HG02981 (cell line): ENCODE measurements around the gene RBM23.
"Not testable (repeated sequence)": the region's sequence is repeated elsewhere in the genome, so short reads cannot be mapped to it uniquely, and the experiment has no call there.

Source experiments
- ATAC-seq: cut with Tn5 transposase; IDR thresholded peaks from one replicate; pipeline ENCODE4 v1.9.1; 2021; ENCODE audit warnings: mild to moderate bottlenecking, moderate library complexity; ENCODE audit not compliant: unreplicated experiment

Gene RBM23

DNA sequence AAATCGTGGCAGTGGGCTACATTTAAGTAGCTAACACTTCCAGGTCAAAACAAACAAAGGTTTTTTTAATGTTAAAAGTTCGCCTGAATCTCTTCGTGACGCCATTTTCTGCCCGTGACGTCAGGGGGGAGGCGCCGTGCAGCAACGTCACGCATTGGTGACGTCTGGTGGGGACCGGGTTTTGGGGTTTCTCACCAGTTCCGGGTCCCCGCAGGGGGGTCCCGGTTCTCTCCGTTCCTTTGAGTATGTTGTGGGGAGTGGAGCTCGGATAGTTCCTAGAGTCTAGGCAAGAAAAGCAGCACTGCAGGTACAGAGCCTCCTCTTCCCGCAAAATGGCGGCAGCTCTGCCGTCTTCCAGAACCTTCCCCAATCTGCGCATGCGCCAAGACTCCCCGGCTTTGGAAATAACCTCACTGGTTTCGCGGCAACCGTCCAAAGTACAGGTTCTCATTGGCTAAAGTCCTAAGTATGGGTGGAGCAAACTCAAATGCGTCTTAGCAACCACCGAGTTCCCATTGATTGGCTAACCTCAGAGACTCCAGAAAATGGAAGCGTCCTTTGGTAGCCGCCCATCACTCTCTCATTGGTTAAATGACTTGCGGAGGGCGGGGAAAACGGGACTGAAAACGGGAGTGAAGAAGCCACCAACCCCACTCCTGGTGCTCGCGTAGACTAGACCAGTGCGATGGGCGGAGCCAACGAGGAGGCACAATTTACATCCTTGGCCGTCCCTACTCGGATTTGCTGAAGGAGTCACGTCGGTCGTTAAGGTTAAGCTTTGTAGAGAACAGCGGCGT lies at the start of gene RBM23:
RBM23 (minus strand) TSS at position 346 of the 797 bp plus-strand sequence.
- peak; percentile 94 for ATAC-seq

DNA sequence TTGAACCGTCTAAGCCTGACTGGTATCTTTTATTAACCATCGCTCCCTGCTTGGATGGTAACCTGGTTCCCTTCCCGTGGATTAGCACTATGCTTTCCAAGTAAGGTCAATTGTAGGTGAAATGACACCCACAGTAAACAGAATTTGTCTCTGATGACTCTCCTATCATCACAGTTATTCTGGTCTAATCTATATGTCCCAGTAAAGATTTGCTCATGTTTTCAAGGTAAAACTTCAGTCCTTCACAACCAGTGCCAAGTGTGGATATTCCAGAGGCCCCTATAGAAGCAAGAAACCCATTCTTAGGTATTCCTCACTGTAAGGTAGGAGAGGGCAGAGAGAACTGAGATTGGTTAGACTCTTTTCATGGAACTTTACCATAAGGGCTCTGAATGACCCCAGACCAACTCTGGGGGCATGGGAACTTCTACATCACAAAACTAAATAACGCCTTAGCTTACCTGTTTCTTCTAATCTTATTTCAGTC lies 47.9 kb upstream of the RBM23 start:
- no peak for ATAC-seq

DNA sequence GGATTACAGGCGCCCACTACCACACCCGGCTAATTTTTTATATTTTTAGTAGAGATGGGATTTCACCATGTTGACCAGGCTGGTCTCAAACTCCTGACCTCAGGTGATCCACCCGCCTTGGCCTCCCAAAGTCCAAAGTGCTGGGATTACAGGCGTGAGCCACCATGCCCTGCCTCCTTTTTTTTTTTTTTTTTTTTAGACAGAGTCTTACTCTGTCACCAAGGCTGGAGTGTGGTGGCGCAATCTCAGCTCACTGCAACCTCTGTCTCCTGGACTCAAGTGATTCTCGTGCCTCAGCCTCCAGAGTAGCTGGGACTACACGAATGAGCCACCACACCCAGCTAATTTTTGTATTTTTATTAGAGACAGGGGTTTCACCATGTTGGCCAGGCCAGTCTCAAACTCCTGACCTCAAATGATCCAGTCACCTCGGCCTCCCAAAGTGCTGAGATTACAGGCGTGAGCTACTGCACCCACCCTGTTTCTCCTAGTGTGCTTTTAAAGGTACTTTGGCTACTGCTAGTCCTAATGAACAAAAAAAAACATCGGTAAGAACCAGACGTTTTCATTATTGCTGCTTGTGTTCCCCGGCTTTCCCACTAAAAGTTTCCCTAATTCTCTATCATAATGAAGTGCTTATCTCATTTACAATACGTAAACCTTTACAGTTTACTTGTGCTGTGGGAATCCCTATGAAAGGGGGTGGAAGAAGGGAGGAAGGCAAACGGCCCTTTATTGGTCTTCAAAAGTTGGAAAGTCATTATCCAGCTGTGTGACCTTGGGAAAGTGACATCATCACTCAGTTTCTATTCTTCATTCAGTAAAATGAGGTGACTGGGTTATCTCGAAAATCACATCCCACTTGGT lies 47.2 kb upstream of the RBM23 start:
- not testable (repeated sequence) for ATAC-seq

DNA sequence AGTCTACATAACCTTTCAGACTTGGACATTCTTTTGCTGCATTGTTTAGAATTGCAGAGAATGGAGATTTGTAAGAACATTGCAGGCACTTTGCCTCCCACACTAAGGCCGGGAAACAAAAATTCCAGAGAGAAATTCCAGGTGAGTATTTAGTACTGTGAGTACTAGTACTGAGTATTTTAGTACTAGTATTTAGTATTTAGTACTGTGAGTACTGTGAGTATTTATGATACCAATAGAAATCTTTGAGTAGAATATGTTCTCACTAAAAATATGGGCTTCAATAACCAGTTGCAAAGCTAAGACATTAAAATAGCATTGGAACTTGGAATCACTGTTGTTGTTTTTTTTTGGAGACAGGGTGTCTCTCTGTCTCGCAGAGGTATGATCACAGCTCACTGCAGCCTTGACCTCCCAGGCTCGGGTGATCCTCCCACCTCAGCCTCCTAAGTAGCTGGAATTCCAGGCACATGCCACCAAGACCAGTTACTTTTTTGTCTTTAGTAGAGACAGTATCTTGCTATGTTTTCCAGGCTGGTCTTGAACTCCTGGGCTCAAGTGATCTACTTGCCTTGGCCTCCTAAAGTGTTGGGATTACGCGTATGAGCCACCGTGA lies 43.2 kb upstream of the RBM23 start:
- no peak for ATAC-seq

DNA sequence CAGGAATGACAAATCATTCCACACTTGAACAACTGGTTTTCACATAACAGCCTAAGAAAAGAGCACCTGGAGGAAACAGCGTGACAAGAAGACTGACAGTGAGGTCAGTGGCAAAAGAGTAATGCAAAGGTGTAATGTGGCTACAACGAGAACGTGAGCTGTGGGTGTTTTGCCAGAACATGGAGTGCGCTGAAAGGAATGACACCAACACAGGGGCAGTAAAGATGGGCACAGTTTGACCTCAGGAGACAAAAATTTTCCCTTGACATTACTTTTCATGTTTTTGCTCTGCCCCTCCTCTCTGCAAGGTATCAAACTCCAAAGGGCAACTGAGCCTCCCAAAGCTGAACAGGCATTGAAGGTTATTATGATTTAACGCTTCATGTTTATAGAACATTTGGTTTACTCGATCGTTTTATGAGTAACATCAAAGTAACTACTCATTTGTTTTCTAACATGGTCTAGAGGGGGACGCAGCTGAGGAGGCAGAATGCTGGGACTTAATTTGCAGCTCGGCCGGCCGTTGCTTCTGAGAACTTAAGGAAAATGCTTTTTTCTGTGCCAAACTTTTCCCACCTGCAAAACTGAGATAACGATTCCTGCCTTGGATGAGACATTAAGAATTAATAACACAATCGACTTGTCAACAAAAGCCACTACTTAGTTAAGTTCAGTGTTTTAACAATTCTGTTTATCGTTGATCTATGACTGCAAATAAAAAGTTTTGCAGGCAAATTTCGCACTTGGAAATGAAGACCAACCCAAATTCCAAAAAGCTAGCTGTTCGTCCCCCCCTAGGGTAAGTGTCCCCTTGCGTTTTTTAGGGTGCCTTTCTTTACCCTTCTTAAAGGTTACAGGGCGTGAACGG lies 37.0 kb upstream of the RBM23 start:
- no peak for ATAC-seq

DNA sequence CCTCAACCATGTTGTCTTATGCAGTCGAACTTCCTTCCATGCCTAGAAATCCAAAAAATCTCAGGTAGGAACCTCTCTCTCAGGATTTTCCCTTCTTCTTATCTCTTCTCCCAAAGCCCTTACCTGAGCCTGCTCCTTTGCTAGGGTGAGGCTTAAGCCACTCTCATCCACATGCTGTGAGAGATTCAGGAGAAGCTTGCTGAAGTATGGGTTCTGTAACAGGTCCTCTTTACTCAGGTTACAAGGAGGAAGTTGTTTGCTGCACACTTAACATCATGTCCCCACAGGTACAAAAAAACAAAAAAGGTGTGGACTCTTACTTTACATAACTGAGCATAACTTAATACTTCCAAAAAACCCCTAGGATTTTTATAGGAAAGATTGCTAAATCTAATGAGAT lies 33.5 kb upstream of the RBM23 start:
- no peak for ATAC-seq

DNA sequence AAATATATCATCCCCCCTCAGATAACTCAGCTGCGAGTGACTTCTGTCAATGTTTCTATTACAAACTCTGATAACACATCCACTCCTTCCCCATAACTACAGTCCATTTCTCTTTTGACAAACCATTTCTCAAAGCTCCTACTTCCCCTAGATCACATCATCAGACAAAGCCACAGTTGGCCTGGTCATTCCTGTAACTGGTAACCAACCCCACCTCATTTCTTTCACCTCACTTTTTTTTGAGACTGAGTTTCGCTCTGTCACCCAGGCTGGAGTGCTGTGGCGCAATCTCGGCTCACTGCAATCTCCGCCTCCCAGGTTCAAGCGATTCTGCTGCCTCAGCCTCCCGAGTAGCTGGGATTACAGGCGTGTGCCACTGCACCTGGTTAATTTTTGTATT lies 32.8 kb upstream of the RBM23 start:
- not testable (repeated sequence) for ATAC-seq

DNA sequence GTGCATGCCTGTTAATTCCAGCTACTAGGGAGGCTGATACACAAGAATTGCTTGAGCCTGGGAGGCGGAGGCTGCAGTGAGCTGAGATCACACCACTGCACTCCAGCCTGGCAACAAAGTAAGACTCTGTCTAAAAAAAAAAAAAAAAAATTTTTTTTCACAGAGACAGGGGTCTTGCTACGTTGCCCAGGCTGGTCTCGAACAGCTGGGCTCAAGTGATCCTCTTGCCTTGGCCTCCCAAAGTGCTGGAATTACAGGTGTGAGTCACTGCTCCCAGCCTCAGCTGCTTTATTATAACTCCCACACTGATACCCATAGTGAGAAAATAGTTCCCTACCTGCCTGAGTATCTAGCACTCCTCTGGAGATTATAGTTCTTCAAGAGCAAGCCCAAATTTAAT lies 26.7 kb upstream of the RBM23 start:
- ATAC-seq: no peak

DNA sequence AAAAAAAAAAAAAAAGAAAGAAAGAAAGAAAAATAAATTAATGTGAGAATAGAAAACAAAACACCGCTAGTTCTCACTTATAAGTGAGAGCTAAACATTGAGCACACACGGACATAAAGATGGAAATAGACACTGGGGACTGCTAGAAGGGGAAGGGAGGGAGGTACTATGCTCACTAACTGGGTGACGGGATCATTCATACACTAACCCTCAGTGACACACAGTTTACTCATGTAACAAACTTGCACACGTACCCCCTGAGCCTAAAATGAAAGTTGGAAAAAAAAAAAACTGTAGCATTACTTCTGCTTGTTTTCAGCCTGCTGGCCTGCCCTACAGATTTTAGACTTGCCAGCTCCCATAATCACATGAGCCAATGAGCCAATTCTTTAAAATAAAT lies 20.7 kb upstream of the RBM23 start:
- ATAC-seq: no peak

DNA sequence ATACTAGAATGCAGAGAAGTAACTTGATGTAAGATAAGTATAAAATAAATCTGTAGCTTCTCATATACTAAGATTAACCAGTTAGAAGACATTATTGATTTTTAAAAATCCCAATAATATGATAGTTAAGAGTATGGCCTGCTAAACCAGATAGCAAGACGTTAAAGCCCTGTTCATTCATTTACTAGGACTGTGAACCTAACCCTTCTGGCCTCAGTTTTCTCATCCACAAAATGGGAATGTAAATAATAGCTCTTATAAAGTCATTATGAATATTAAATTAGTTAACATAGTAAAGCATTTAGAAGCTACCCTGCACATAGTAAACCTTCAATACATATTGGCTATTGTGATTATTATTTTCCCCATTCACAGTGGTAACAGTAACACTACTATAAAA lies 16.2 kb upstream of the RBM23 start:
- no peak for ATAC-seq

DNA sequence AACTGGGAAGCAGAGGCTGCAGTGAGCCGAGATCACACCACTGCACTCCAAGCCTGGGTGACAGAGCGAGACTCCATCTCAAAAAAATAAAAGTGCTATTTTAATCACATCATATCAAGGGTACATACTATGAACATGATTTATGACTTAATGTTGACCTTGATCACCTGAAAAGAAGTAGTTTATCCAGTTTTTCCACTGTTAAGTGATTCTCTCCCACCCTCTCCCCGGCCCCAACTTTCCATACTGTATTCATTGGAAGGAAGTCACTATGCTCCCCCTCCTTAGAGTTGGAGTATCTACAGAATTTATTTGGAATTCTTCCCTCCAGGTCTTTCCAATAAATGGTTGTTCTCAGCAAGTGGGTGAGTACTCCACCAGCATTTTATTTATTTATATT lies 13.2 kb upstream of the RBM23 start:
- ATAC-seq: no peak

DNA sequence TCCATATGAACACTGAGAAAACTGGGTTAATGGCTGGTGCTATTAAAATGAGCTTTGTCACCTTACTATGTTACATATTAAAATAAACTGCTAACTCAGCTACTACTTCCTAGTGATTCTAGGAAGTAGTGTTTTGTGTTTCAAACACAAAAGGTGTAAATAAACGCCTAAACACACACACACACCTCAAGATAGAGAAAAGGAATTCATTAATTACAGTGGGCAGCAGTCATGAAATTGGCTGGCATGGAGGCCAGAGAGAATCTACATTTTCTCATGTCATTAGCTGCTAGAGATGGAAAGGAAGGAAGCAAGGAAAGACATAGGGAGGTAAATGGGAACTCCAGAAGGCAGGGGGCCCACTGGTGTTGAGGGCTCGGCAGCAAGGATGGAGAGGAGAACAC lies 11.0 kb upstream of the RBM23 start:
- ATAC-seq: peak; percentile 3

DNA sequence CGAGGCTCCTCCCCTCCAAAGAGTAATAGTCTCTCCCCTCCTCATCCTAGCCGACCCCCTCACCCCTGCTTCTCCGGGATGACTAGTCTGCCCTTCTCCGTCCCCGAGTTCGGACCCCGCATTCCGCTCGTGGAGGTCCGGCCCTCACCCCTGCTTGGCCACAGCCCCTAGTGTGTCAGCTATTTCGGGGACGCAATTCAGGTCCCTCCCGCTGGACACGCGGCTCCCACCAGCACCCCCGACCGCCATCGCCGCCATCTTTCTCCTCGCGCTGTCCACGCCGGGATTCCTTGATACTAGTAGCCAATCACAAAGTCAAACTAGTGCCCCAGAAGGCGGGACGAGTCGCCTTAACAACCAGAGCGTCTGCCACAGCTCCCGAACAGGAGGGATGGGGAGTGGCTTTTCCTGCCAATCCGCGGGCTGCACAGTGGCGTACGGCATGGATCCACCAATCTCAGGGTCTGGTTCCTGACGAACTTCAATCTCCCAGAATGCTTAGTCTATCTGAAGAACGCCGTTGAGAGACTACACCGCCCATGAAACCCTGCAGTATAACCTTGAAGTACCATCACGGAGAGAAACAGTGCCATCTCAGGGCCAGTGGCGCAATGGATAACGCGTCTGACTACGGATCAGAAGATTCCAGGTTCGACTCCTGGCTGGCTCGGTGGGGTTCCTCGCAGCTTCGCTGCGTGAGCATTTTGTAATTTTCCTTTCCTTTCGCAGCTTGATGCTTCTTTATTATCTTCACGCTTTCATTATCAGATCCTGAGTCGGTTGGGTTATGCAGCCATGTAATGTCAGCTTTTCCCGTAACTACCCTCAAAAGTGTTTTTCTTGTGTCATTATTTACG lies 10.4 kb upstream of the RBM23 start, which contains the start of gene PRMT5:
PRMT5 (minus strand) TSS at position 273 of the 857 bp plus-strand sequence; CDS start at position 258, 15 bp downstream.
- ATAC-seq: peak; percentile 87

DNA sequence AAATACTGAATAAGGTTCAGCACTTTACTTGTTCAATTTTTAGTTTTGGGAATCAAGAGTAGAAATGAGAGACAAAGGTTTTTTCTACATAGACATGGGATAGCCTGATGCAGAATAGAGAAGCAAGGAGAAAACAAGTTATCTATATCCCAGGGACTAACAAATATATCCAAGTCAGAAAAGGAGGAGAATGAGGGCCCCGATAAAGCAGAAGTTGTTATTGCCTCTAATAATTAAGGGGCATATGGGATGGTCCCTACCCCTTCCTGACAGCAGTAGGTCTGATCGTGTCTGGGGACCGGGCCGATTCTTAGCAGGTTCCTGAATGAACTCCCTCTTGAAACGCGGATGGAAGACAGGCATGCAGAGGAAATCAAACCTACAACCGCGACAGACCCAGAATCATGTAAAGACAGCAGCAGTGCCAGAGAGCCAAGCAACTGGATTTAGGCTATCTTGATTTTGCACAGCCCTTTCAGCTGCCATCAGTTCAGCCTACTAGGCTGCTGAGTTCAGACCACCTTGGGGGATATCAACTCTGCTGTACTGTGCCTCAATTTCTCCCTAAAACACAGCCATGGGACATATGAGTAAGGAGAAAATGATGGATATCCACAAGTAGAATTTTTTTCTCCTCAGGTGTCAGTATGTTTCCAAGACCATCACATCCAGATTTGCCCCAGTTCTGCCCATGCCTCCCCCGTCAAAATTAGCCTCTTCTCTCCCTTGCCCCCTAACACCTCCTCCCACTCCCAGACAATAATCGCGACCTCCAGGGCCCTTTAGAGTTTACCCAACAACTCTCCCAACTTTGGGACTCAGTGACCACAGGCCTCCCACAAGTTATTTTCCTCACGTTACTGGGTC lies 9.5 kb upstream of the RBM23 start:
- no peak for ATAC-seq

DNA sequence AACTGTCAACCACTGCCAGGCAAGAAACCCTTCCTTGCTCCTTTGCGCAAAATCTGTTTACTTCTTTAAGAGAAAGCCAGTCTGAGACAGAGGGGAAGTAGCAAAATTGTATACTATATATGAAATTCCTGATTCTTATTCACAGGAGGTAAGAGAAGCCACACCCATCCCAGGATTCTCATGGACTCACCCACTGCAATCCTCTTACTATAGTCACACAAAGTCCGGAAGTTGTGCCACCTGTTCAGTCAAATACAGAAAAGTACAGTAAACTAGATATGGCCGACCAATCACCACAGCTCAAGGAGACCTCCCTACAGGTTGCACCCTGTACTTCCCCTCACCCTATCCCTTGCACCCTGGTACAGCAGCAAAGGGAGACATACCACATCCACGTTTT lies 7.4 kb upstream of the RBM23 start:
- ATAC-seq: no peak

DNA sequence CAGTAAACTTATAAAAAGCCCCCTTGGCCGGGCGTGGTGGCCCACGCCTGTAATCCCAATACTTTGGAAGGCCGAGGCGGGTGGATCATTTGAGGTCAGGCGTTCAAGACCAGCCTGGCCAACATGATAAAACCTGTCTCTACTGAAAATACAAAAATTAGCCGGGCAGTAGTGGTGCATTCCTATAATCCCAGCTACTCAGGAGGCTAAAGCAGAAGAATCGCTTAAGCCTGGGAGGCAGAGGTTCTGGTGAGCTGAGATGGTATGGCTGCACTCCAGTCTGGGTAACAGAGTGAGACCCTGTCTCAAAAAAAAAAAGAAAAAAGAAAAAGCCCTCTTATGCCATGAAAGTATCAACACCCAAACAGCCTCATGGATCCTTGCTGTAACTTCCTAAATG lies 6.6 kb upstream of the RBM23 start:
- ATAC-seq: no peak

DNA sequence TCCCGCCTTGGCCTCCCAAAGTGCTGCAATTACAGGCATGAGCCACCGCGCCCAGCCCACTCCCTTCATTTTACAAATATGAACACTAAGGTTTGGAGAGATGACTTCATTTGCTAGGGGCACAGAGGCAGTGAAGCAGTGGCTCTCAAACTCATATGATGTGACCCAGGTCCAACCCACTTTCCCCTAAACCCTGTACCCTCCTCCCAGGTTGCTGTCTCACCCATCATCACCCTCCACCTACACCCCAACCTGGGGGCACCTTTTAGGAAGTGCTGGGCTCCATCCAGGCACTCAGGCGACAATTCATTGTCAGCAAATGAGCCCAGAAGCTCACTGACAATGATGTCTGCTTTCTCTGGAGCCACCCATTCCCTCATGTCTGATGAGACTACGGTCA lies 4.8 kb upstream of the RBM23 start:
- ATAC-seq: no peak

DNA sequence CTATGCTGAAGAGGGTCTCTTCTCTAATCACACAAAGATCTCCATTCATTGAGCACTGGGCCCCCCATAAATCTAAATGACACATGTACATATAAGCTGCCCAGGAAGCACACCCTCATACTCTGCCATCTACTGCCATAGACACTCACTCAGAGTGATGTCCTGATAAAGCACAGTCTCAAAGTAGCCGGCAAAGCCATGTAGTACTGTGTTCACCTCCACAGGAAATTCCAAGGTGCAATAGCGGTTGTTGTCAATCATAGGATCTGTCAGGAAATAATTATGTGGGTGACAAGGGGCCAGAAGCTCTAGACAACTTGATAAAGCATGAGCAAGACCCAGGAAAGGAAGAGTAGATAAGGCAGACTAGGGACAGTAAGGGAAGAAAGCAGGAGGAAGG lies 3.3 kb upstream of the RBM23 start:
- ATAC-seq: no peak

DNA sequence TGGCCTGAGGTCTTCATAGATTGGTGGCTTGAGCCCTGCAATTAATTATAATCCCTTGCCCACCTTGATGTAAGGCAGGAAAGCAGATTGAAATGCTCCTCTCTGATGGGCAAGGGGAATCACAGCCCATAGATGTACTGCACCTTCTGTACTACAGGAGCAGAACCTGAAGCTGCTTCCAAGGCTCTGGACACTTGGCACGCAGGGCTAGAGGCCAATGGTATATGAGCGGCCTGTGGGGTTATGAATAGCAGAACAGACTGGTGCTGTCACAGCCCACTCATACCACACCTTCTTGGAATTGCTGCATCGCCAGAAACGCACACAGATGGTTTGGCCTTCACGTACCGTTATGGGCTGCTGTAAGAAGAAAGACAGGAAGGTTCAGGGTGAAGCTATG lies 1.7 kb upstream of the RBM23 start:
- ATAC-seq: no peak
